GM21367 (cell line): ENCODE data around the gene DCTN4.
"Not testable (repeated sequence)": the region's sequence is repeated elsewhere in the genome, so short reads cannot be mapped to it uniquely, and the experiment has no call there.

Experiments
- ATAC-seq: cut with Tn5 transposase; IDR thresholded peaks from one replicate; pipeline ENCODE4 v1.9.1; 2021; ENCODE audit not compliant: unreplicated experiment

DCTN4 gene

DNA sequence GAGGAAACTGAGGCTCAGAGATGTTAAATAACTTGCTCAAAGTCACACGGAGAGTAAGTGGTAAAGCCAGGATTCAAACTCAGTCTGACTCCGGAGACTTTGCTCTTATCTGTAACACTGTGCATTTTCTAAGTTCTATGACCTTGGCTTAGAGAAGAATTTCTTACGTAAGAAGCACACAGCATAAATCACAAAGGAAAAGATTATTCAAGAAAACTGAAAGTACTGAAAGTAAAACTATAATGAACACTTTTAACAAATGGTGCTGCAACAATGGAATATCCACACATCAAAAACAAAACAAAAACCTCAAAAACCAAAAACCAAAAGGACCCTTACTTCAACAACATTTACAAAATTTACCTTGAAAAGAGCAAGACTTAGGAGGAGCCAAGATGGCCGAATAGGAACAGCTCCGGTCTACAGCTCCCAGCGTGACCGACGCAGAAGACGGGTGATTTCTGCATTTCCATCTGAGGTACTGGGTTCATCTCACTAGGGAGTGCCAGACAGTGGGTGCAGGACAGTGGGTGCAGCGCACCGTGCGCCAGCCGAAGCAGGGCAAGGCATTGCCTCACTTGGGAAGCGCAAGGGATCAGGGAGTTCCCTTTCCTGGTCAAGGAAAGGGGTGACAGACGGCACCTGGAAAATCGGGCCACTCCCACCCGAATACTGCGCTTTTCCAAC lies 16.2 kb downstream of the DCTN4 start:
- ATAC-seq: not testable (repeated sequence)

DNA sequence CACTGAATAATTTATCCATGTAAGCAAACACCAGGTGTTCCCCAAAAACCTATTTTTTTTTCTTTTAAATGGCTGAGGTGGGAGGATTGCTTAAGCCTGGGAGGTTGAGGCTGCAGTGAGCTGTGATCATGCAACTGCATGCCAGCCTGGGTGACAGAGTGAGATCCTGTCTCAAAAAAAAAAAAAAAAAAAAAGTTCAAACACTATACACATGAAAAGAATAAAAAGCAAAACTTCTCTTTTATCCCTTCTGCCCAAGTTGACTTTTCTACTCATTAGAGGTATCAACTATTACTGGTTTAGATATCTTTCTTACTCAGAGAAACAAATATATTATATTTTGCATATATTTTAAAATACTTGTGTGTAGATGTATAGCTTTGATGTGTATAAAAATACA lies 17.8 kb downstream of the DCTN4 start:
- no peak for ATAC-seq

DNA sequence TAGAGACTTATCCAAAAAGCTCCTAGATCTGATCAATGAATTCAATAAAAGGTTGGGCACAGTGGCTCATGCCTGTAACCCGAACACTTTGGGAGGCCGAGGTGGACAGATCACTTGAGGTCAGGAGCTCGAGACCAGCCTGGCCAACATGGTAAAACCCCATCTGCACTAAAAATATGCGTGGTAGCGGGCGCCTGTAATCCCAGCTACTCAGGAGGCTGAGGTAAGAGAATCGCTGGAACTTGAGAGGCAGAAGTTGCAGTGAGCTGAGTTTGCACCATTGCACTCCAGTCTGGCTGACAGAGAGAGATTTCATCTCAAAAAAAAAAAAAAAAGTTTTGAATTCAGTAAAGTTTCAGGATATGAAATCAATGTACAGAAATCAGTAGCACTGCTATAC lies 20.0 kb downstream of the DCTN4 start:
- ATAC-seq: no peak

DNA sequence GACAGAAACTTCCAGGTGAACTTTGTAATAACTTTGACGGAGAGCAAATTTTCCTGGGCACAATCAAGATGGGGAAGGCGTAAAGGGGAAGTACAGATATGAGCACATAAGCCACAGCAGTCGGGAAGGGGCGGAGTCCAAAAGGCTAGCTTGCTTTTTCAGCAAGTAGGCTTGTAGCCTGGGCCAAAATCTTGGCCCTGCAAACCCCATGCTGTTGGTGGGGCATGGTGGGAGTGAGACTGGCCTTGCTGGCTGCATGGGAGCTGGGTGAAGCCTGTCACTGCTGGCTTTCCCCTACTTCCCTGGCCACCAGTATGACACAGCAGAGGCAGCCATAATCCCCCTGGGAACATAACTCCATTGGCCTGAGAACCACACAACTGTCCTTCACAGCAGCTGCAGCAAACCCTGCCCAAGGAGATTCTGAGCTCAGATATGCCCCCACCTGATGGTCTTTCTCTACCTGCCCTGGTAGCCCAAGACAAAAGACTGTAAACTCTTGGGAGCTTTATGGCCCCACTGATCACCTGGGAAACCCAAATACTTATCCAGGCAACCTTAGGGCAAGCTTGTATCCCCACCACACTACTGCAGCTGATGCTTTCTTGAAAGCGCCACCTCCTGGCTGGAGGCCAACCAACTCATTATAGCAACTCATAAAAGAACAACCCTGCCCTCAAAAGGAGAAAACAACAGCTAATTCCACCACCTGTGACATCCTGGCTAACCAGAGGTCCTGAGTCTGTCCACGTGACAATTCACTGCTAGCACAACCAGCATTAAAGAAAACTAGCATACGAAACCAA lies 24.0 kb downstream of the DCTN4 start:
- peak; percentile 82 for ATAC-seq

DNA sequence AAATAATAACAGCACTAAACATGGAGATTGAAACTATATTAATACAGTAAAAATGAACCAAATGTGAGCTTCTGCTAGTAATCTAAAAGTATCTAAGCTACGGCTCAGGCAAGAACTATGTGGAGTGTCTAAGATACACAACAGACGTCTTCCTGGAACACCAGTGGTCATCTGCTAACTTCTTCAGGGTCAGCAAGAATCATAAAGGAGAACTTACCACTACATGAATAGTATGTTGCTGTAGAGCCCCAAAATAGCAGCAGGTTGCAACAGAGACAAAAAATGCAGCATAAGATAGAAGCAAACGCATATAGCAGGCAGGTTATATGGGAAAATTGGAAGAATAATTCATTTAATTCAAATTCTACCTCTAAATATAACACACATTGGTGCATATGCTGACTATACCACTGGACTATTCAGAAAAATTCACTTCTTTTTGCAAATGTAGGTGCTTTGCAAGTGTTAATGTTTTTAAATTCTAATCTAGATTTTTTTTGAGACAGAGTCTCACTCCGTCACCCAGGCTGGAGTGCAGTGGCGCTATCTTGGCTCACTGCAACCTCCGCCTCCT lies 27.1 kb downstream of the DCTN4 start:
- ATAC-seq: no peak

DNA sequence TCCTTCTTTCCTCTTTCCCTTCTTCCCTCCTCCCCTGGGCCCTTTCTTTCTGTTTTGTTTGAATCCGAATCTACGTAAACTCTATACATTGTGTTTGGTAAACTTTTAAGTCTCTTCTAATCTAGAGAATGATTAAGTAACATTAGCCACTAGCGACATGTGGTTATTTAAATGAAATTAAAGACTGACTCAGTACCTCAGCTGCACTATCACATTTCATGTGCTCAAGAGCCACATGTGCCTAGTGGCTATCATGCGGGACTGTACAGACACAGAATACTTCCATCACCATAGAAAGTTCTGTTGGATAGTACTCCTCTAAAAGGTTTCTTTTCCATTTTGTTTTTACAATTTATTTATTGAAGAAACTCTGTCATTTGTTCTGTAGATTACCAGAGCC lies 29.0 kb downstream of the DCTN4 start:
- ATAC-seq: no peak

DNA sequence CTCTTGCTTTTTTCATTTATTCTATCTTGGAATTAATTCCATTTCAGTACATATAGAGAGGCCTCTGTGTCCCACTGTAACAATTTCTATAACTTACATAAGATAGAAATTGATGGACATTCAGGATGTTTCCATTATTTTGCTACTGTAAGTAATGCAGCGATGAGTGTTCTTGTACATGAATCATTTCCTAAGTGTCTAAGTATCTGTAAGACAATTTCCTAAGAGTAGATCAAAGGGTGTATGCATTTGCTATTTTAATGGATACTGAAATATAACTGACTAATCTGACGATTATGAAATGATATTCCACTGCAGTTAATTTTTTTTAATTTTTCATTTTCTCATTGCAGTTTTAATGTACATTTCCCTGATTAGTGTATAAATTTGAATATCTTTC lies 35.0 kb downstream of the DCTN4 start:
- no peak for ATAC-seq

DNA sequence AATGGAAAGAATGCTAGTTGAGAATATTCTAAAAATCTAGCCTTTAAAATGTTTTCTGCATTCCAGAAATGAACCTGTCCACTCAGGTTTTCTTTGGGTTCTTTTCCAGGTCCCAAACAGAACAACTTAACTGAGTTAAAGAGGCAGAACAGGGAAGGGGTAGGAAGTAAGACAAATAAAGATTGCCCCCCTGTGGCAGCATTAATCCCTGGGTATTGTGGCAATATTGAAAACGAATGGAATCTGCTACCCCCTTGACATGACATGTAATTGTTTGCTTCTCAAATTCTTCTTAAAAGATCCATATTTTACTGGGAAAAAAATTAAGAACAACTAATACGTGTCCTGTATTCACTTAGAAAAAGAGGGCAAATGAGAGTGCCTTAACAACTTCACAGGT lies 48.7 kb downstream of the DCTN4 start:
- ATAC-seq: no peak

DNA sequence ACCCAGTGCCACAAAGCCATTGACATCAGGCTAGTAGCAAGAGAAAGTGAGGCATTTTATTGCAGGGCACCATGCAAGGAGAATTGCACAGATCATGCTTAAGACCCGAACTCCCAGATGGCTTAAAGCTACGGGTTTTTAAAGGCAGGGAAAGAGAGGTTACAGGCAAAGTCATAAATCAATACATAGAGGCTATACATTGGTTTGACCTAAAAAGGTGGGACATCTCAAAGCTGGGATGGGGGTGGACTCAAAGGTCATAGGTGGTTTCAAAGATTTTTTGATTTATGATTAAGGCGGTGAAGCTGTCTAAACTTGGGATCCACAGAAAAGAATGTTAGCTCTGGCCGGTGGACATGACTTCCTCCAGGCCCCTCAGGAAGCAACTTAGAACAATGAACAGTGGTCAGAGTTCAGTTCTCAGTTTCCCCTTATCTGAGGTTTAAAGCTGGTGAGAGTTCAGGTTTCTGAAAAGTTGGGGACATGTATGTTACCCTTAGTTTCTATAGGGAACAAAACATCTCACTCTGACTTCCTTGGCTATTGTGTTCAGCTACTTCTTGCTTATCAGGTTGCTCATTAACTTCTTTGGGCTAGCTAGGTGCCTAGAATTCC lies 51.9 kb downstream of the DCTN4 start:
- ATAC-seq: no peak

DNA sequence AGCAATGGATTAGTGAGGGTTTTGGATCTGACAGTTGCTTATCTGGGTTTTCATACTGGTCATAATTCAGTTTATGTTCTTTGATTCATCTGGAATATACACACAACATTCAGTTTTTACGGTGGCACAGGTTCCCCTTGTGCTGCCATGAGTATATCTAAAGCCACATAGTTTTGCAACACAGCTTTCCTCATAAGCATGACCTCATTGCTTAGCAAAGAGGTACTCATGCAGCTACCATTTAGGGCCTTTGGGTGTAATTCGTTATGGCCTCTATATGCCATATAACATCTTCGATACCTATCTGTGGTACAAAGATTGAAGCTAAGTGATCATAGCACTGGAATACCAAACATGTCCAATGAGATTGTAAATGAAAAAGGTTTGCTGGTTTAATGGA lies 55.1 kb downstream of the DCTN4 start:
- no peak for ATAC-seq

DNA sequence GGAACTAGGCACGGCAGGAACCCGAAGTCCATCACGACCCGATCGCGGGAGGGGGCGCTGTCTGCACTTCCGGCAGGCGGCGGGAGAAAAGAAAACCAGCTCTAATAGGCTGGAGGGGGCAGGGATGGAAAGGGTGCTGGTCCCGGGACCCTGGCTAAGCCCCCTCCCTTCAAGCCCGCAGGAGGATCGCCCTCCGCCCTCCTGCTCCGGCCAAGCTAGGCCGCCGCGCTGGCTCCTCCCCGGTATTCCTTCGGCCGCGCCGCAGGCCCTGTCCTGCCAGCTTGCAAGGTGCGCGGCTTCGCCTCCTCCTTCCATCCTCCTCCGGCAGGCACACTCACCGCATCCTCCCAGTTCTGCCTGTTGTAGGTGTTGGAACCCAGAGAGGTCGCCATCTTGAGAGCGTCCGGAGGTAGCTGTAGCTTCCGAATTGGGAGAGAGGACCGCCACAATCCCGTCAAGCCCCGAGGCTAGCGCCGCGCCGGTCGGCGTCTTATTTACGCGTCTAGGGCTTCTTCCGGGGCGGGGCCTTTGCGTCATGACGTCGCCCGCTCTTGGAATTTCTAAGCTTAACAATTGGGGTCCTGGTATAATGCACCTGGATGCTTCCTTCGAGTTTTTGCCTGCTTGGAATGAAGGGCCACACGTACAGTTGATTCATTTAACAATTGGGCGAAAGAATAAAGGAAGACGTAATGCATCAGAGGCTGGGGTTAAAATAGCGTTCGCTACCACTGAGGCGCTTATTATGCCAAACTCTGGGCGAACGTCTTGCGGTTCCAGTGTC lies 58.0 kb downstream of the DCTN4 start, which contains the start of gene RBM22:
RBM22 (minus strand) TSS at position 469 of the 784 bp plus-strand sequence; CDS start at position 392, 77 bp downstream.
- ATAC-seq: peak; percentile 97

DNA sequence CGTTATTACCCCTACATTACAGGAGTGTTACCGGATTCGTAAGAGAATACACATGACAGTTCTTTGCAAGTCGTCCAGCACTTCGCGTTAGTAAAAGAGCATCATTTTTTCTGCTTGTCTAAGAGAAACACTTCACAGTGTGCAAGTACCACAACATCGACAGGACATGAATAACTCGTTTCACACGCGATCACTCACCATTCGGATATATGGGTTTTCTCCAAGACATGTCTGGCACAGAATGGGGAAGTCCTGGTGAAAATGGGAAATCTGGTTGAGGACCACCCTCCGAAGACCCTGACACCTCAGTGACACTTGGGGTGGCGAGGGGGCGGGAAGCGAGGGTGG lies 58.6 kb downstream of the DCTN4 start:
- ATAC-seq: no peak

DNA sequence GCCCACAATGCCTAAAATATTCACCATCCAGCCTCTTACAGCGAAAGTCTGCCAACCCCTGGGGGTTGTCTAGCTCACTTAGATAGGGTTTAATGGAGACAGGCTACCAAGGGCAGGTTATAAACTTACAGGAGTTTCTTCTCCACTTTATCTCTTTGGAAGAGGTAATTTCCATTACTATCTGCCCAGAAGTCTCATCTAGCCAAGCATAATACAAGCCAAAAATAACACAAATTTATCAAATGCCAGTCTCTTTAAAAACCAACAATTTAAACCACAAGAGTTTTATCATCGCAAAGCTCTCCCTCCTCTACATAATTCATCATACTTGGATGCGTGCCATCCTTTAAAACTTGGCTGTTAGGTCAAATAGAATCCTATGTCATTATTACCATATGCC lies 64.2 kb downstream of the DCTN4 start:
- ATAC-seq: no peak

DNA sequence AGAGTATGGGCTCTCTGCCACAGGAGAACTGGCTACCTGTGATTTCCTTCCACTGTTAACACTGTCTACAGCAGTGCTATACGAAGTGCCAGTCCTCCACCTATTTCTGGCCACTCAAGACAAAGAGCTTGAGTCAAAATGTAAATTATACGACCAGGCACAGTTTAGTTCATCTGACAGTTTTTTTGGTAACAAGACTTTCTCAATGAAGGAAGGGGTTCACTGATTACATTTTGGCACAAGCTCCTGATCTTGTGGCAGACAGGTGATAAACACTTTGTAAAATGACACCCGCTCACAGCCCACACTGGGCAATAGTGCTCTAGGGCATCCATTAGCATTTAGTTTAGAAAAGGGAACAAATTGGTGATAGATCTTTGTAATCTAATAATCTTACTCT lies 66.5 kb downstream of the DCTN4 start:
- no peak for ATAC-seq

DNA sequence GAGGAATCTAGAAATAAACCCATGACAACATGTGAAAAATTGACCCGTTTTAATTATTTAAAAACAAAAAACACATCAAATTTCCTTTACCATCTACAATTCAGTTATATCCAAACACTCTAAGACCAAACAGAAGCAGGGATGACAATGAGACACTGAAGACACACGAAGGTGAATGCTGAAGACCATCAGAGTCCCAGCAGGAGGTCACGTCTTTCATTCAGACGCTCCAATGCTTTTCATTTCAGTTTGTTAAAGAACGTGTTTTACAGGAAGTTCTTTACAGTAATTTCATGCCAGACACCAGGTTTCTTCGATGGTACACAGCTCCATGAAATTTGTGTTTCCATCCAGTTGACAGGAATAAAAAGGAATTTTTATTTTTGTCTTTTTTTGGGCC lies 68.1 kb downstream of the DCTN4 start:
- ATAC-seq: no peak

DNA sequence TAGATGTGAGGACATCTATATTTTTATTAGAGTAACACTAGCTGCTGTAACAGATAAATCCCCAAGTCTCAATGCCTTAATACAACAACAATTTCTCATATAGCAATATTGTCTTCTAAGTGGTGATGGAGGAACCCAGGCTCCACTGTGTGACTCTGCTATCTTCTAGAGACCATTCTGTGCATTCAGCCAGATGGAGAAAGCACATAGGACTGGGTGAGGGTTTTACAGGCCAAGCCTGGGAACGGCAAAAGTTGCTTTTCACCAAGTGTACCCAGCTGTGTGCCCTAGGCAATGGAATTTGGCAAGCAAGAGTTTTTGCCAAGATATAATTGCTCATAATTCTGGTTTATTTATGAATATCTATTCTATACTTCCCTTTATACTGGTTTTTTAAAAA lies 69.7 kb downstream of the DCTN4 start:
- ATAC-seq: no peak

DNA sequence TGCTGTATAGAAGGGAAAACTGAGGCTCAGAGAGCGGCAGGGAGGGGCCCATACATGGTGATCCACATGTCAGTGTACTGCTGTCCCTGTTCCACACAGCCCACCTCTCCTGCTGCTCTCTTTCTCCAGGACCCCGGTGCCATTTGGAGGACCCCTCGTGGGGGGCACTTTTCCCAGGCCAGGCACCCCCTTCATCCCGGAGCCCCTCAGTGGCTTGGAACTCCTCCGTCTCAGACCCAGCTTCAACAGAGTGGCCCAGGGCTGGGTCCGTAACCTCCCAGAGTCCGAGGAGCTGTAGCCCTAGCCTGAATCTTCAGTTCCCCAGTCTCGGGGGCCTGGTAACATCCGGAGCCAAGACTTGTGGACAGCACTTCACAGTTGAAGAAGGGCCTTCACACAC lies 82.2 kb downstream of the DCTN4 start:
- no peak for ATAC-seq

DNA sequence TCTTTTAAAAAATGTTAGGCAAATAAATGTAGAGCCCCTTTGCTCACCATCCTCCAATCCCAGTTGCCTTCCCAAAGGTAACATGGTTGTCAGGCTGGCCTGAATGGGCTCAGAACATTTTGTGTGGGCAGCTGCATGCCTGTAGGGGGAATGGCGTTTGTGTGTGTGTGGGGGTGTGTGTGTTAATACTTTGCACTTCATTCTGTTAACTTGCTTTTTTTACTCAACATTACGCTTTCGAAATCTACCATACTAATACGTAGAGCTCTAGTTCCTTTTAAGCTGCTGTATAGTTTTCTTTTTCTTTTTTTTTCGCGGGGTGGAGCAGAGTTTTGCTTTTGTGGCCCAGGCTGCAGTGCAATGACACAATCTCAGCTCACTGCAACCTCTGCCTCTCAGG lies 83.7 kb downstream of the DCTN4 start:
- no peak for ATAC-seq

DNA sequence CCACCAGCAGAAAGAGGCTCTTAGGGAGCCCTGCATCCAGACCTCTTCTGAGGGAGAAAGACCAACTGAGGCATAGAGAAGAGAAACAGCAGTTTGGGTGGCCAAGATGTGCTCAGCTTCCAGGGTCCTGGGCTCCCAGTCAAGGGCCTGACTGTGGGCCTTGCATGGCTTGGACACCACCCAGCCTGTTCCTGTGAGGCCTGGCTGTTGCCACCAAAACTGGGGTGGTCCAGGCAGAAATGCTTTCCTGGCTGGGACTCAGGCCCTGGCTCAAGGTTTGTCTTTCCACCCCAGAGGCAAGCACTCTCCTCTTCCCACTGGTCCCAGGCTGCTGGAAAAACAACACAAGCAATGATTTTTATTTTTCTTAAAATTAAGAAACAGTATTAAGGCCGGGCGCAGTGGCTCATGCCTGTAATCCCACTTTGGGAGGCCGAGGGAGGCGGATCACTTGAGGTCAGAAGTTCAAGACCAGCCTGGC lies 84.4 kb downstream of the DCTN4 start:
- no peak for ATAC-seq

DNA sequence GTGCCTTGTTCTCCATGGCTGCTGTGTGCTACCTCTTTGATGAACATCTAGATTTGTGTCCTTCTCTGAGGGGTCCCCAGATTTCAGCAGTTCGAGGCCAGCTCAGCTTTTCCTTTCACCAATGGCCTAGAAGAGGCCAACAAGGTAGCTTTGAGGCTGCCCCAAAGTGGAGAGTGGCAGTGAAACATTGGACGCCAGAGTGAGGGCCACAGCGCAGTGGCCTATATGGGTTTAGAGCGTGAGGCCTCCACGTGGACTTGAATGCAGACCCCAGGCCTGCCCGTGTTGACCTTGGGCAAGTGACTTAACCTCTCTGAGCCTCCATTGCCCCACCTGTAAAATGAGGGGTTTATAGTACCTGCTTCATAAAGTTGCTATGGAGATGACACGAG lies 85.9 kb downstream of the DCTN4 start:
- no peak for ATAC-seq
